Measurements from ENCODE around the gene OVCA2. TPM values are rescaled to one million over a fixed set of nuclear protein-coding genes. Genes with fewer than 3 reads are reported as not detected.
A peak's percentile ranks its signal among the peaks of the same experiment; 100 is the strongest.

OVCA2 gene
- polyA plus RNA-seq (2012; rRNA removed) = 58.1 and 59.2 TPM in 2 replicates
- 39.2 and 51.0 TPM in 2 replicates for polyA plus RNA-seq (2012; cell fraction: cytosol; rRNA removed)
- 34.5 and 38.7 TPM in 2 replicates for polyA plus RNA-seq (2012; cell fraction: nucleus; rRNA removed)

DNA sequence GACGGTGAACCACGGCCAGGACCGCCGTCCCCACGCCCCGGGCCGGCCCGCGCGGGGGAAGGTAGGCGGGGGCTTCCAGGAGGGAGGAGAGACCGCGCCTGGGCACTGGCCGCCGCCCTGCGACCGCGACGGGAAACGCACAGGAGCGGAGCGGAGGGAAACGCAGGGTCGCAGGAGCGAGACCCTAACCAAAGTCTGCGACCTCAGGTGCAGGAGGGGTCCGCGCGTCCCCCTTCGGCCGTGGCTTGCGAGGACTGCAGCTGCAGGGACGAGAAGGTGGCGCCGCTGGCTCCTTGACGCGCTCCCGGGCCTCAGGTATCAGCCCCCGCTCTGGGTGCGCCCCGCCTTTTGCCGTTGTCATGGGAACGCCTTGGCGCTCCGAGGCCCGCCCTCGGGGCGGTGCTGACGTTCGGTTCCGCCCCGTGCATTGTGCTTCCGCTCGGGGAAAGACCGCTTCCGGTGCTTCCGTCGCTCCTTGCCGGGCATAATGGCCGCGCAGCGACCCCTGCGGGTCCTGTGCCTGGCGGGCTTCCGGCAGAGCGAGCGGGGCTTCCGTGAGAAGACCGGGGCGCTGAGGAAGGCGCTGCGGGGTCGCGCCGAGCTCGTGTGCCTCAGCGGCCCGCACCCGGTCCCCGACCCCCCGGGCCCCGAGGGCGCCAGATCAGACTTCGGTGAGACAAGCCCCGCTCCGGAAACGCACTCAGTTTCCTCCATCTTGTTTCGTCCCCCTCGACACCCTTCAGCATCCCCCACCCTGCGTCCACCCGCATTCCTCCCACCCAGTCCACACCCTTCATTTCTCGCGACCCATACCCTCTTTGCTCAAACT lies at the start of gene OVCA2:
TSS of gene OVCA2 (plus strand) at position 462 of the 829 bp plus-strand sequence. CDS start at position 488, 26 bp downstream.
- Histone ChIP-seq H3K79me2 (ENCODE audit: insufficient read depth) (peaks cover 31% of the 10 kb centered on the region), H3K36me3 (replicated peaks in 1 of 2; ENCODE audit: control insufficient read depth in 1 of 2, insufficient read depth in 2 of 2, low read length in 1 of 2) (peaks cover 14 to 17% of the 10 kb centered on the region in 2 experiments), H3K9me2 (no peaks in the 10 kb centered on the region), H4K20me1 (ENCODE audit: insufficient read depth) (no peaks in the 10 kb centered on the region), H3K27me3 (ENCODE audit: insufficient read depth) (no peaks in the 10 kb centered on the region), H3K4me3 (ENCODE audit: low read depth in 2 of 2, low read length in 1 of 2) (peak within 1 kb of the TSS; percentile 71 to 81), H3K4me2 (peak within 1 kb of the TSS; percentile 99), H3K27ac (ENCODE audit: low read depth in 2 of 2, low read length in 1 of 2) (peak within 1 kb of the TSS; percentile 79 to 92), H3K9me3 (no peaks in the 10 kb centered on the region), H2AFZ (ENCODE audit: low read depth) (peak within 1 kb of the TSS; percentile 63; the same call in 1 of the 2 replicates), H3K4me1 (ENCODE audit: control insufficient read depth in 1 of 2, insufficient read depth in 2 of 2, low read depth in 1 of 2, low read length in 1 of 2) (peaks cover 20 to 21% of the 10 kb centered on the region in 2 experiments; a peak in 3 of 4 replicates), H3K9ac (peak within 1 kb of the TSS; percentile 86), H3F3A (replicated peaks; ENCODE audit: insufficient read depth) (peaks cover 15% of the 10 kb centered on the region)
- ChIA-PET POLR2A (interaction anchor here (1.0 to 1.3 kb wide), 5 partner anchors 9 to 203 kb away, joined by 3 to 4 read pairs (median 3); partner anchors contain the start of gene DPH1), CTCF (interaction anchor here (0.6 to 2.8 kb wide), 16 partner anchors 10 to 204 kb away, joined by 3 to 20 read pairs (median 4); partner anchors contain the start of genes DPH1, HIC1 and RTN4RL1)
- peak; percentile 97 for DNase-seq
- under 1% methylated on average over 31 of the region's 93 CpGs for WGBS (ENCODE audit: low lambda C conversion rate)
- TF ChIP-seq TEAD4 (IDR thresholded peaks at IDR 0.05; ENCODE audit: borderline replicate concordance, insufficient read depth) = no peak
- TF ChIP-seq, protein P1, sequence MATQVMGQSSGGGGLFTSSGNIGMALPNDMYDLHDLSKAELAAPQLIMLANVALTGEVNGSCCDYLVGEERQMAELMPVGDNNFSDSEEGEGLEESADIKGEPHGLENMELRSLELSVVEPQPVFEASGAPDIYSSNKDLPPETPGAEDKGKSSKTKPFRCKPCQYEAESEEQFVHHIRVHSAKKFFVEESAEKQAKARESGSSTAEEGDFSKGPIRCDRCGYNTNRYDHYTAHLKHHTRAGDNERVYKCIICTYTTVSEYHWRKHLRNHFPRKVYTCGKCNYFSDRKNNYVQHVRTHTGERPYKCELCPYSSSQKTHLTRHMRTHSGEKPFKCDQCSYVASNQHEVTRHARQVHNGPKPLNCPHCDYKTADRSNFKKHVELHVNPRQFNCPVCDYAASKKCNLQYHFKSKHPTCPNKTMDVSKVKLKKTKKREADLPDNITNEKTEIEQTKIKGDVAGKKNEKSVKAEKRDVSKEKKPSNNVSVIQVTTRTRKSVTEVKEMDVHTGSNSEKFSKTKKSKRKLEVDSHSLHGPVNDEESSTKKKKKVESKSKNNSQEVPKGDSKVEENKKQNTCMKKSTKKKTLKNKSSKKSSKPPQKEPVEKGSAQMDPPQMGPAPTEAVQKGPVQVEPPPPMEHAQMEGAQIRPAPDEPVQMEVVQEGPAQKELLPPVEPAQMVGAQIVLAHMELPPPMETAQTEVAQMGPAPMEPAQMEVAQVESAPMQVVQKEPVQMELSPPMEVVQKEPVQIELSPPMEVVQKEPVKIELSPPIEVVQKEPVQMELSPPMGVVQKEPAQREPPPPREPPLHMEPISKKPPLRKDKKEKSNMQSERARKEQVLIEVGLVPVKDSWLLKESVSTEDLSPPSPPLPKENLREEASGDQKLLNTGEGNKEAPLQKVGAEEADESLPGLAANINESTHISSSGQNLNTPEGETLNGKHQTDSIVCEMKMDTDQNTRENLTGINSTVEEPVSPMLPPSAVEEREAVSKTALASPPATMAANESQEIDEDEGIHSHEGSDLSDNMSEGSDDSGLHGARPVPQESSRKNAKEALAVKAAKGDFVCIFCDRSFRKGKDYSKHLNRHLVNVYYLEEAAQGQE (IDR thresholded peaks at IDR 0.05; ENCODE audit: low read depth, low read length) = peak; percentile 58; the same call in 1 of the 2 replicates
- no peak for TF ChIP-seq FOXM1 (IDR thresholded peaks at IDR 0.05; ENCODE audit: low read depth)
- TF ChIP-seq ZBTB33 (IDR thresholded peaks at IDR 0.05; ENCODE audit: borderline replicate concordance, low read depth) = 0 out of 2 replicates have a peak, but pooled peaks have one; percentile 27
- TF ChIP-seq ELF1 (IDR thresholded peaks at IDR 0.05) = peak; percentile 81
- no peak for TF ChIP-seq EP300 (IDR thresholded peaks at IDR 0.05; ENCODE audit: borderline replicate concordance in 1 of 2, low read depth in 1 of 2, low read length in 1 of 2)
- peak; percentile 96 for TF ChIP-seq GABPA (IDR thresholded peaks at IDR 0.05; ENCODE audit: low read depth)
- peak; percentile 82 for TF ChIP-seq SIN3A (IDR thresholded peaks at IDR 0.05; ENCODE audit: borderline replicate concordance, low read depth, low read length)
- no peak for TF ChIP-seq FOXJ3 (CRISPR knock-in tag; IDR thresholded peaks at IDR 0.05)
- TF ChIP-seq TAF1 (IDR thresholded peaks at IDR 0.05; ENCODE audit: borderline replicate concordance, low read depth, low read length) = peak; percentile 95
- TF ChIP-seq PBX3 (IDR thresholded peaks at IDR 0.05) = peak; percentile 29; the same call in 1 of the 2 replicates
- peak; percentile 49 for TF ChIP-seq RAD21 (IDR thresholded peaks at IDR 0.05; ENCODE audit: low read length)
- TF ChIP-seq NRF1 (IDR thresholded peaks at IDR 0.05; ENCODE audit: low read depth, low read length) = 0 out of 2 replicates have a peak, but pooled peaks have one; percentile 15
- TF ChIP-seq POLR2AphosphoS5 (IDR thresholded peaks at IDR 0.05; ENCODE audit: low read depth, low read length) = peak; percentile 86
- TF ChIP-seq YY1 (IDR thresholded peaks at IDR 0.05; ENCODE audit: low read depth) = peak; percentile 95
- no peak for TF ChIP-seq RXRA (IDR thresholded peaks at IDR 0.05; ENCODE audit: borderline replicate concordance, low read depth)
- TF ChIP-seq CTCF (IDR thresholded peaks at IDR 0.05) = peak; percentile 26; the same call in 1 of the 2 replicates
- TF ChIP-seq, protein P2, sequence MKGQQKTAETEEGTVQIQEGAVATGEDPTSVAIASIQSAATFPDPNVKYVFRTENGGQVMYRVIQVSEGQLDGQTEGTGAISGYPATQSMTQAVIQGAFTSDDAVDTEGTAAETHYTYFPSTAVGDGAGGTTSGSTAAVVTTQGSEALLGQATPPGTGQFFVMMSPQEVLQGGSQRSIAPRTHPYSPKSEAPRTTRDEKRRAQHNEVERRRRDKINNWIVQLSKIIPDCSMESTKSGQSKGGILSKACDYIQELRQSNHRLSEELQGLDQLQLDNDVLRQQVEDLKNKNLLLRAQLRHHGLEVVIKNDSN (IDR thresholded peaks at IDR 0.05; ENCODE audit: borderline replicate concordance, low read depth) = no peak
- TF ChIP-seq CHD2 (IDR thresholded peaks at IDR 0.05; ENCODE audit: low read length, partially characterized antibody) = peak; percentile 73
- TF ChIP-seq MEF2A (IDR thresholded peaks at IDR 0.05; ENCODE audit: borderline replicate concordance, low read depth) = no peak
- TF ChIP-seq SMC3 (IDR thresholded peaks at IDR 0.05; ENCODE audit: low read depth, low read length) = peak; percentile 29; the same call in 1 of the 2 replicates

Data from SK-N-SH (cell line).